OCI-LY1 (cell line): ENCODE results near the gene ANO6.

ENCODE experiments used
- CTCF ChIP-seq: fragments of 200-600 bp; sonication (generic), shearing (Covaris generic); IDR thresholded peaks from 2 replicates; pipeline ENCODE4 v1.5.1; 2017; ENCODE audit warnings: mild to moderate bottlenecking, antibody characterized with exemption, low read length, moderate library complexity, mixed read lengths
- EZH2 ChIP-seq: fragments of 200-600 bp; sonication (generic), shearing (Covaris generic); IDR thresholded peaks from 2 replicates; pipeline ENCODE4 v1.8.0; 2017; ENCODE audit warnings: borderline replicate concordance, mixed run types, mild to moderate bottlenecking, antibody characterized with exemption, low read length, moderate library complexity, mixed read lengths

DNA sequence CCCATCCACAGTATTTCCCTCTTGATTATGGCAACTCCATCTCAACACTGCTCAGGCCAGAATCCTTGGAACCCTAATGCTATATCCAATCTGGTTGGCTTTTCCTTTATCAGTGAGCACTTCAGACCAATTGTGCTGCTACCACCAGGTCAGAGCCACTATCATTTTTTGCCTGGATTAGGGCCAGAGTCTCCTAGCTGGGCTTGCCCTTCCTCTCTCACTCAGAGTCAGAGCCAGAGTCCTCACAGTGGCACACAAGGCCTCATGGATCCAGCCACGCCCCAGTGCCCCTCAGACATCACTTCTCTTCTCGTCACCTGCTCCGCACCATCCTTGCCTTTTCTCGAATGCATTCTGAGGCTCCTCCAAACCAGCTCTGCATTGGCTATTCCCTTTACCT lies 211.1 kb downstream of the ANO6 start:
- TF ChIP-seq EZH2 (no peak), CTCF (no peak)
